CD4-positive, alpha-beta T cell treated with Interleukin-4 for 4 hours (primary cell): ENCODE measurements around the gene HMCN2.

Source experiments
- DNase-seq: peaks from one replicate; pipeline ENCODE4 v3.0.0-alpha.2; 2020

HMCN2 gene

DNA sequence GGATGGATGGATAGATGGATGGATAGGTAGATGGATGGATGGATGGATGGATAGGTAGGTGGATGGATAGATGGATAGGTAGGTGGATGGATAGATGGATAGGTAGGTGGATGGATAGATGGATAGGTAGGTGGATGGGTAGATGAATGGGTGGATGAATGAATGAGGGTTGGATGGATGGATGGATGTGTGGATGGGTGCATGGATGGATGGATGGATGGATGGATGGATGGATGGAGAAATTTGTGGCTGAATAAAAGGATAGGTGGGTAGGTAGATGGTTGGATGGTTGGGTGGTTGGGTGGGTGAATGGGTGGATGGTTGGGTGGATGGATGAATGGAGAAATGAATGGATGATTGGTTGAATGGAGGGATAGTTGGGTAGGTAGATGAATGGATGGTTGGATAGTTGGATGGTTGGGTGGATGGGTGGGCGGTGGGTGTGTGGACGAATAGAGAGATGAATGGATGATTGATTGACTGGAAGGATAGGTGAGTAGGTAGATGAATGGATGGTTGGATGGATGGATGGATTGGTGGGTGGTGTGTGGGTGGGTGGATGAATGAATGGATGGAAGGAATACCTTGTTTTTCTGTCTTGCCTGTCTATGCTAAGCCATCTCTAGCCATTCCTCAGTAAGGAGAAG lies 108.2 kb downstream of the HMCN2 start:
- no peak for DNase-seq

DNA sequence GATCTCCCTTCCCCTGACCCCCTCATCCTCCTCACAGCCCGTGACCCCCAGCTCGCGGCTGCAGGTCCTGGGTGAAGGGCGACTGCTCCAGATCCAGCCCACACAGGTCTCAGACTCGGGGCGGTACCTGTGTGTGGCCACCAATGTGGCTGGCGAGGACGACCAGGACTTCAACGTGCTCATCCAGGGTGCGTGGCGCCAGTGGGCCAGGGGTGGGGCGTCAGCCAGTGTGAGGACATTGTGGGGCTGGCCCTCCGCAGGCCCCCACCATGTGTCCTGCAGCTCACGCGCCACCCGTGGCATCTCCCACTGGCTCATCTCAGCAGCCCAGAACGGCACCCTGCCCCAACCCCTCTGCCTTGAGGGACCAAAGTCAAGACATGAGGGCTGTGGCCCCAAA lies 112.1 kb downstream of the HMCN2 start:
- no peak for DNase-seq

DNA sequence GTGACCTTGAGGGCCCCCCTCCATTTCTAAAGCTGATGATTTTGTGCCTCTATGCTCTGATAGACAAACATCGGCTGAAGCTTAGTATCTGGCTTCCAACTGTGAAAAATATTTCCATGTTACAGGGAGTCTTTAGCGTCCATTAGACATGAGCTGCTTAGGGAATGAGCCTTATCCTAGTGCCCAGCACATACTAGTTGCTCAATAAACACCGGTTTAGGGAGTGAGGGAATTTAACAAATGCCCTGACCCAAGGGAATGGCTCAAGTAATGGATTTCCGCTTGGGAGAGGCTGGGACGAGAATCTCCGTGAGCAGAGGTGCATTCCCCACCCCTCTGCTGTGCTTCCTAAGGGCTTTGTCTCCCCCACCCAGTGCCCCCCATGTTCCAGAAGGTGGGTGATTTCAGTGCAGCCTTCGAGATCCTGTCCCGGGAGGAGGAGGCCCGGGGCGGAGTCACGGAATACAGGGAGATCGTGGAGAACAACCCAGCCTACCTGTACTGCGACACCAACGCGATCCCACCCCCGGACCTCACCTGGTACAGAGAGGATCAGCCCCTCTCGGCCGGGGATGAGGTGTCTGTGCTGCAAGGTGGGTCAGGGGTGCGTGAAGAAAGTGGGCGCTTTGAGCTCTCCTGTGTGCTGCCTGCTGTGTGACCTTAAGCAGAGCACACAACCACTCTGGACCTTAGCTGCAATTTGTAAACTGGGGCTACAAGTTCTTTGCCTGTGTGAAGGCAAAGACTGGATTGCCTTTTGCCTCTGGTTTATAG lies 113.5 kb downstream of the HMCN2 start:
- no peak for DNase-seq

DNA sequence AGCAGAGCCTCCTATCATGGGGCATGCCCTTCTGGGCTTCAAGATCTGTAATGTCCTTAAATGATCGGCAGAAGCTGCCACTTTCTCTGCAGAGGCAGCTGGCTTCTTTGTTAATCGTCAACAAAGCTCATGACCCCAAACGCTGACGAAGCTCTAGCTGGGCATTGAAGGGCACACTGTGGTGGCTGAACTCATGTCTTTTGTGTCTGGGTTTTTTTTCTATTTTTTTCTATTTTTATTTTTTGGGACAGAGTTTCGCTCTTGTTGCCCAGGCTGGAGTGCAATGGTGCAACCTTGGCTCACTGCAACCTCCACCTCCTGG lies 114.0 kb downstream of the HMCN2 start:
- no peak for DNase-seq

DNA sequence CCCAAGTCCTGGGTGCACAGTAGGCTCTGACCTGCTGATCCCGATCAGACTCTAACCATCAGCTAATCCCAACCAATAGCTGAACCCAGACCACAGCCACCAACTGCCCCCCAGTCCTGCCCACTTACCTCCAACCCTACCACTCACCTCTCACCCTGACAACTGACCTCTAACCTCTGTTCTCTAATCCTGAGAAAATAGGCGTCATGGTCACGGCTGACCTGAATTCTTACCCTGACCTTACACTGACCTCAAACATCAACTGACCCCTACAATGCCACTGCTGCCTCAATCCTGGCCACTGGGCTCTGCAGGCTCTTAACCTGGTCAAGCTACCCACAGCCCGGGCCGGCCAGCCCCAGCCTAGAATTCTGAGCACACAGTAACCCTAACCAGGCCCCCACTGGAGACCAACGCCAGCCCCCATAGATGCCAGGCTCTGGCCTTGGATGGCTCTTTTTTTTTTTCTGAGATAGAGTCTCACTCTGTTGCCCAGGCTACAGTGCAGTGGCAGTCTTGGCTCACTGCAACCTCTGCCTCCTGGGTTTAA lies 115.4 kb downstream of the HMCN2 start:
- DNase-seq: no peak

DNA sequence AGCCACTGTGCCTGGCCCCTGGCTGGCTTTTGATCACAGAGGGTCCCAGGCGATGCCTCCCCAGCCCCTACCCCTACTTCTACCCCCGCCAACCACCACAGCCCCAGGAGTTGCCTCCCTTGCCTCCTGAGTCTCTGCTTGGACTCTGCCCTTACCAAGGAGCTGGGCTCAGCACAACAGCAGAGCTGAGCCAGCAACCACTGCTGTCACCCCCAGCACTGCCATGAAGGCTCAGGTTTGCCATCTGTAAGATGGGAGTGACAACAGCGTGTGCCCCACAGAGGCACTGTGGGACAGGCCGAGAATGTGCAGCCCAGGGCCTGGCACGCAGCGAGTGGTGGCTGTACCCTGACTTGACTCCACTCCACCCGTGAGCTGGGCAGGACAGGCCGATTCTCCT lies 116.1 kb downstream of the HMCN2 start:
- no peak for DNase-seq

DNA sequence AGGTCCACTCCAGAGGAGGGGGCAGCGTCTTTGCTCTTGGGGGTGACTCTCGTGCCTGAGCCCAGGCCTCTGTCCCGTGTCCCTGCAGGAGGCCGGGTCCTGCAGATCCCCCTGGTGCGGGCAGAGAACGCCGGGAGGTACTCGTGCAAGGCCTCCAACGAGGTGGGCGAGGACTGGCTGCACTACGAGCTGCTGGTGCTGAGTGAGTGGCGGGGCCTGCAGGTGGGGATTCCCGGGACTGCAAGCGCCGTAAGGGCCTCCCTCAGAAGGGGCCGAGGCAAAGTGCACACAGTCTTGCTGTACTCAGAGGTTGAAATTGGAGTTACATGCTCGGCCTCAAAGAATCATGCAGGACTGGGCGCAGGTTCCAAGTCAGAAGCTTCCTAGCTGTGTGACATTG lies 116.5 kb downstream of the HMCN2 start:
- no peak for DNase-seq

DNA sequence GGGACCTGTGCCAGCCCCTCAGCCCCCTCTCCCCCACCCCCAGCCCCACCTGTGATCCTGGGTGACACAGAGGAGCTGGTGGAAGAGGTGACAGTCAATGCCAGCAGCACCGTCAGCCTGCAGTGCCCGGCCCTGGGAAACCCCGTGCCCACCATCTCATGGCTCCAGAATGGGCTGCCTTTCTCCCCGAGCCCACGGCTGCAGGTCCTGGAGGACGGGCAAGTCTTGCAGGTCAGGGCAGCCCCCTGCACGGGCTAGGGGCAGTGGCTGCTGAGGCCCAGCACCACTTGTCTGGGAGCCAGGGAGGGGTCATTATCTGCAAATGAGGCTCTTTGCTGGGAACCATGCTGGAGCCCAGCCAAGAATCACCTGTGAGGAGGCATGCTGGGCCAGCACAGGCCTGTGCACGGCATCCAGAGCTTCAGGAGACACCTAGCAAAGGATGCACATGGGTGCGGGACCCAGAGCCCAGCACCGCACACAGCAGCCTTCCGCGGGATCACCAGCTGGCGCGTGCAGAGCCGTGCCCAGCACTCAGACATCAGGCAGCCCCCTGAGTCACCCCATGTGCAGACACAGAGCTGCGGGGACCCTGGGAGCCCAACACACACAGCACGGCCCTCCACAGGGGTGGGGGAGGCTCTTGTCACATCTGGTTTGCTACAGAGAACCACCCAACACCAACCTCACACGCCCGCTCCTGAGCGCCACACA lies 117.2 kb downstream of the HMCN2 start:
- DNase-seq: no peak

DNA sequence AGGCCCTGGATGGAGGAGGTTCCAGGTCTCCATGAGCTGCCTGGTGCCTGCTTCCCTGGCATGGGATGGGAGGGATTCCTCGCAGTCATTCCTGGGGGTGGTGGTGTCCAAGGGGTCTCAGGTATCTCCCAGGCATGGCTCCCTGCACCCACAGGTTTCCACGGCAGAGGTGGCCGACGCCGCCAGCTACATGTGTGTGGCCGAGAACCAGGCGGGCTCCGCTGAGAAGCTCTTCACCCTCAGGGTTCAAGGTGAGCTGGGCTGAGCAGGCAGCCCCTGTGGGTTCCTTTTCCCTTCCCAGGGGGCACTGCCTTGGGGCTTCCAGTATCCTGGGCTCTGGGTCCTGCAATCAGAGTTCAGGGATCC lies 117.8 kb downstream of the HMCN2 start:
- DNase-seq: no peak

DNA sequence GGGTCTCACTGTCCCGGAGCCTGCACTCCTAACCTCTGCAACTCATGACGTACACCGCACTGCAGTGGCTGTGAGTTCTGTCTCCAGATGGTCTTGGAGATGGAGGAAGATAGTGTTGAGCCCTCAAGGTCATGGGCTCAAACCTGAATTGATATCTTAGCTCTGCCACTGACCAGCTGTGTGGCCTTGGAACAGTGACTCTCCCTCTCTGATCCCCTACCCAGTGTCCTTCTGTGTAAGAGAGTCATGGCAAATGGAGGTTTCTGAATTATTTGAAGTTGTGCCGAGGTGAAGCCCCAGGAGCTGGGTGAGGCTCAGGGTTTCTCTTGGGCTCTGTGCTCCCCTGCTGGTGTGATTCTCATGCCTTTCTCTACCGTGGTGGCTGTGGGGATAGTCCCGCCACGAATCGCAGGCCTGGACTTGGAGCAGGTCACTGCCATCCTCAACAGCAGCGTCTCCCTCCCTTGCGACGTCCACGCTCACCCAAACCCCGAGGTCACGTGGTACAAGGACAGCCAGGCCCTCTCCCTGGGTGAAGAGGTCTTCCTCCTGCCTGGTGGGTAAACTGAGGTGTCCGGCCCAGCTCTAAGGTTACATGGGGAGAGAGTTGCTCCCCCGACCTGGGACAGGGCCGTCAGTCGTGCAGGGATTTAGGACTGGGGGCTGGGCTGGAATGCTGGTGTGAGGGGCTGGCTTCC lies 118.6 kb downstream of the HMCN2 start:
- no peak for DNase-seq

DNA sequence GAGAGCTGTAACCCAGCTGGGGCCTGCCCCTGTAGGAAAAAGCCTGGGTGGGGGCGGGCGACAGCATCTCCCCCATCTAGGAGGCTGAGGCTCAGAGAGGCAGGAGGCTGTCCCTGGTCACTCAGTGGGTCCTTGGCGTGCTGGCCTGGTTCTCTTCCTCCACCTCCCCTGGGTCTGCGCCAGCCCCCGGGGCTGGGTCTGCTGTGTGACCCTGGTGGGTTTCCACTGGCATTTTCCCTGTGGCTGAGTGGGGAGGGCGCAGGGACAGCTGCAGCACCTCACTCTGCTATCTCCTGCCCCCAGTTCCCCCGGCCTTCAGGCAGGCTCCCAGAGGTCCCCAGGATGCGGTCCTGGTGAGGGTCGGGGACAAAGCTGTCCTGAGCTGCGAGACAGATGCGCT lies 119.7 kb downstream of the HMCN2 start:
- no peak for DNase-seq

DNA sequence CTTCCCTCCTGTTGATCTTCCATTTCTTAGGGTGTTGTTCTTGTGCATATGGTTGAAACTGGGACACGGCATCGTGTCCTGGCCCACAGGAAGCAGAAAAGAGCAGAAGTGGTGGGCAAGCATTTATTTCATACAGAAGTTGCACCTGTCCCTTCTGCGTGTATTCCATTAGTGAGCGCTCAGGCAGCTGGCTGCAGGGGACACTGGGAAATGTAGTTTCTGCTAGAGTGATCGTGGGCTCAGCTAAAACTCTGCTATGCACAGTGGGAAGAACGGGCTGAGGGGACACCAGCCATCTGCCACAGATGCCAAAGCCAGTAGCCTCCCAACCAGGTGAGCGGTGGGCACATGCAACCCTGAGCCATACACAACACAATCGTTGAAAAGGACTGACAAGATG lies 121.8 kb downstream of the HMCN2 start:
- DNase-seq: no peak

DNA sequence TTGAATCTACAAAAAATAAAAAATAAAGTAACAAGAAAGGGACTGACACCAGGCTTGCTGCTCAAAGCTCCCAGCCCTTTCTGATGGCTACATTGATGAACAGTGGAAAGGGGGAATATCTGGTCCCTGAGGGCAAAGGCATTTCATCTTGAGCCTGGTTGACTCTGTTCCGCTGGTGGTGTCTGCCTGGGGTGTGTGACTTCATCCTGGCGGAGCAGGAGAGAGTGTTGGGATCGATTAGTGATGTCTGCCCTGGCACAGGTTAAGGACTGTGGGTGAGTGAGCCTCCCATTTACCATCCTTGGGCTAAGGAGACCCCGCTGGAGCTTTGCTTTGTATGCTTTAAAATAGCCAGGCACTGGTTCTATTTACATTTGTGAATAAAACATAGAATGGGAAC lies 122.3 kb downstream of the HMCN2 start:
- DNase-seq: no peak

DNA sequence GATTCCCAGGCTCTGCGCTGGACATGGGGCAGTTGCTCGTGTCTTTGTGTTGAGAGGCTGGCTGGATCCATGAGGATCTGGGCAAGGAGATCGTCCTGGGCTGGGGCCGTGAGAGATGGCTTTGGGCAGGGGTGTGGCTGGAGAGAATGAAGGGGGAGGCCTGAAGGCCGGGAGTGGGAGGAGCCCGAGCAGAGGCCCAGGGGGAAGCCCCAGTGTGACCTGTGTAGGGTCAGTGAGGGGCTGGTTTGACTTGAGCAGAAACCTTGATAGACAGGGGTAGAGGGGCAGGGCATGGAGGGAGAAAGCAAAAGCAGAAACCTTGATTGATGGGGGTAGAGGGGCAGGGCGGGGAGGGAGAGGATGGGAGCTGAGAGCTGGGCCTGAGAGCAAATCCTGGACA lies 124.8 kb downstream of the HMCN2 start:
- no peak for DNase-seq

DNA sequence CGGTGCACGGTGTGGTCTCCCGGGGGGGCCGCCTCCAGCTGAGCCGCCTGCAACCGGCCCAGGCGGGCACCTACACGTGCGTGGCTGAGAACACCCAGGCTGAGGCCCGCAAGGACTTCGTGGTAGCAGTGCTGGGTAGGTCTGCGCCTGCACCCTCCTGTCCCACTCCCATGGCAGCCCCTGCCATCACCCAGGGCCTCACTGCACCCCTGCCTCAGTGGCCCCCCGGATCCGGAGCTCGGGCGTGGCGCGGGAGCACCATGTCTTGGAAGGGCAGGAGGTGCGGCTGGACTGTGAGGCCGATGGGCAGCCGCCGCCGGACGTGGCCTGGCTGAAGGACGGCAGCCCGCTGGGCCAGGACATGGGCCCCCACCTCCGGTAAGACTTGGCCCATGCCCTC lies 125.4 kb downstream of the HMCN2 start:
- DNase-seq: no peak

DNA sequence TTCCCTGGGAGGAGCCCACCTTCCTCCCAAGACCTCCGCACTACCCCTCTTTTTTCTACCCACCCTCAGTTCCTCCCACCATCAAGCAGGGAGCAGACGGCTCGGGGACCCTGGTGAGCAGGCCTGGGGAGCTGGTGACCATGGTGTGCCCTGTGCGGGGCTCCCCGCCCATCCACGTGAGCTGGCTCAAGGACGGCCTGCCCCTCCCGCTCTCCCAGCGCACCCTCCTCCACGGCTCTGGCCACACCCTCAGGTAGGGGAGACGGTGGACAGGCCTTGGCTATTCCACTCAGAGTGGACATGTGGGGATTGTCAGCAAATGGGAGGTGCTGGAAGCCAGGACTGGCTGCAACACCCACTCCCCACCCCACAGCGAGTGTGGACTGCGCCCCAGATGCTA lies 126.3 kb downstream of the HMCN2 start:
- no peak for DNase-seq

DNA sequence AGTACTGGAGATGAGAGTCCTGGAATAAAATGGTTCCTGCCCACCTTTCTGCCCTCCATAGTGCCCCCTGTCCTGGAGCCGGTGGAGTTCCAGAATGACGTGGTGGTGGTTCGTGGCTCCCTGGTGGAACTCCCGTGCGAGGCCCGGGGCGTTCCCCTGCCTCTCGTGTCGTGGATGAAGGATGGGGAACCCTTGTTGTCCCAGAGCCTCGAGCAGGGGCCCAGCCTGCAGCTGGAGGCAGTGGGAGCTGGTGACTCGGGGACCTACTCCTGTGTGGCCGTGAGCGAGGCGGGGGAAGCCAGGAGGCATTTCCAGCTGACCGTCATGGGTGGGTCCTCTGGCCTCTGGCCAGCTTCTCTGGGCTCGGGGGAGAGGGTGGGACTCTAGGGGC lies 128.1 kb downstream of the HMCN2 start:
- no peak for DNase-seq

DNA sequence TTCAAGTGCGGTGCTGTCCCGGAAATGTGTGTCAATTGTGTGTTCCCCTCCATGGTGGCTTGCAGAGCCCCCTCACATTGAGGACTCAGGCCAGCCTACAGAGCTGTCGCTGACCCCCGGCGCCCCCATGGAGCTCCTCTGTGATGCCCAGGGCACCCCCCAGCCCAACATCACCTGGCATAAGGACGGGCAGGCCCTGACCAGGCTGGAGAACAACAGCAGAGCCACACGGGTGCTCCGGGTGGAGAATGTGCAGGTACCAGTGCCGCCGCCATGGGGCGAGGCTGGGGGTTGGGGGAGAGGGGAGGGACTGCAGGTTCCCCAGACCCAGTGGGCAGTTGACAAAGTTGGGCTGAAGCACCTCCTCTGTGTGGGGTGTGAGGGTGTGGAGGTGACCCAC lies 128.8 kb downstream of the HMCN2 start:
- DNase-seq: no peak

DNA sequence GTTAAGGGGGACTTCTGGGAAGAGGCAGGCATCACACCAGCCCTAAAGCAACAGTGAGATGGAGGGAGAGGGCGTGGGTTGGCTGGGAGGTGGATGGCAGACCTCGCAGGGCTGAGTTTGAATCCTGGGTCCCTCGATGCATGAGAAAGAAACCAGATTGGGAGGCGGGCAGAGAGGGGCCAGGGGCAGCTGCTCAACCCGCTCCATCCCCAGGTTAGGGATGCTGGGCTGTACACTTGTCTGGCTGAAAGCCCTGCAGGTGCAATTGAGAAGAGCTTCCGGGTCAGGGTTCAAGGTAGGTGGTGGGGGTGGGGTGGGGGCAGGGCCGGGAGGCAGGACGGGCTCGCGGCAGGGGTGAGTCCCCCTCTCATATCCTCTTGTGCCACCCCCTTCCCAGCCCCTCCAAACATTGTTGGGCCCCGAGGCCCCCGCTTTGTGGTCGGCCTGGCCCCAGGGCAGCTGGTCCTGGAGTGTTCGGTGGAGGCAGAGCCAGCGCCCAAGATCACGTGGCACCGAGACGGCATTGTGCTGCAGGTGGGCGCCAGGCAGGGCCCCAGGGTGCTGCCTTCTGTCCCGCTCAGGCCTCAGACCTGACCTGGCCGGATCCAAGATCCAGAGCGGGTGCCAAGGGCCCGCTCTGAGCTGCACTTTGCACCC lies 129.4 kb downstream of the HMCN2 start:
- no peak for DNase-seq

DNA sequence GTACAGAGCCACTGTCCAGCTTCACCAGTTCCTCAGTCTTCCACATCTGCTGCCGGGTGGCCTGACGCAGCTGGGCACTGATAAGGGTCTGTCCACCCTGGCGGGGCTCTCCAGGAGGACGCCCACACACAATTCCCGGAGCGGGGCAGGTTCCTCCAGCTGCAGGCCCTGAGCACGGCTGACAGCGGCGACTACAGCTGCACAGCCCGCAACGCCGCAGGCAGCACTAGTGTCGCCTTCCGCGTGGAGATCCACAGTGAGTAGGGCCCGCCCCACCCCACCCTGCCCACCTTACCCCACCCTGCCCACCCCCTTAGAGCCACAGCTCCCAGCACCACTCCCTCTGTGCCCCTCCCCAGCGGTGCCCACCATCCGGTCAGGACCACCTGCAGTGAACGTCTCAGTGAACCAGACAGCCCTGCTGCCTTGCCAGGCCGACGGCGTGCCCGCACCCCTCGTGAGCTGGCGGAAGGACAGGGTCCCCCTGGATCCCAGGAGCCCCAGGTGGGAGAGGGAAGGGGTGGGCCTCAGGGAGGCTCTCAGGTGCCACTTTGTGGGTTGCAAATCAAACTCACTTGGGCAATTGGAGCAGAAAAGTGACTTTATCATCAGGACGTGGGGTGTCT lies 130.4 kb downstream of the HMCN2 start:
- no peak for DNase-seq

DNA sequence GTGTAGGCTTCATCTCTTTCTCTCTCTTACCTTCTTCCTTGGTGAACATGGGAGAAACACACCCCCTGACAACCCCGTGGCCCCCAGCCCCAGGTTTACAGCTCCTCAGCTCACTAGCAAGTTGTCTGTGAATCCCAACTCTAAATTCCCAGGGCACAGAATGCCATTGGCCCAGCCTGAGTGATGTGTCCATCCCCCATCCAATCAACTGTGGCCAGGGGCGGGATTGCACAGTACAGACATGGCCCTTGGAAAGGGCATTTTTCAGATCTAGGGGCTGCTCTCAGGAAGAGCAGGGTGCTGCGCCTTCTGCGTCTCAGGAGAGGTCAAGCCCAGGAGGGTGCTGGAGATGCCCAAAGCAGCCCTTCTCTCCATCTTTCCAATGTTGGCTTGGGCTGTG lies 131.0 kb downstream of the HMCN2 start:
- DNase-seq: no peak

DNA sequence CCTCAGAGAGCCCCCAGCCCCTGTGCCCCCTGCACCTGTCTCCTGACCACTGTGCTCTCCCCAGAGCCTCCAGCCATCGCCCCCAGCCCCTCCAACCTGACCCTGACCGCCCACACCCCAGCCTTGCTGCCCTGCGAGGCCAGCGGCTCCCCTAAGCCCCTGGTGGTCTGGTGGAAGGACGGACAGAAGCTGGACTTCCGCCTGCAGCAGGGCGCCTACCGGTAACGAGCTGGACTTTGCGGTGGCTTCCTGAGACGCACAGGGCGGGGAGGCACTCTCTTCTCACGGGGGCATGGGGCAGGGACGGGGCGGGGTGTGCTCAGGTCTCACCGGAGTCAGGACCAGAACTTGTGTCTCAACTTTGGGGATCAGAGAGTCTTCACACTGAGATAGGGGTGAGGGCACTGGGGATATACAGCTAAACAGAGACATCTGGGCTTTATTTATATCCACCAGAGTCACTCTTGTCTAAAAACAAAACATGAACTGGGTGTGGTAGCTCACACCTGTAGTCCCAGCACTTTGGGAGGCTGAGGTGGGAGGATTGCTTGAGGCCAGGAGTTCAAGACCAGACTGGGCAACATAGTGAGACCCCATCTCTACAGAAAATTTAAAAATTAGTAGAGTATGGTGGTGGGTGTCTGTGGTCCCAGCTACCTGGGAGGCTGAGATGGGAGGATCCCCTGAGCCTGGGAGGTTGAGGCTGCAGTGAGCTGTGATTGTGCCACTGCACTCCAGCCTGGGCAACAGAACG lies 133.1 kb downstream of the HMCN2 start:
- DNase-seq: no peak
